HG03159 (cell line): Measurements from ENCODE around the gene ARHGAP32.

ENCODE experiments used
- ATAC-seq: cut with Tn5 transposase; IDR thresholded peaks from one replicate; pipeline ENCODE4 v1.9.1; 2021; ENCODE audit warnings: mild to moderate bottlenecking, moderate library complexity; ENCODE audit not compliant: unreplicated experiment

Gene ARHGAP32

DNA sequence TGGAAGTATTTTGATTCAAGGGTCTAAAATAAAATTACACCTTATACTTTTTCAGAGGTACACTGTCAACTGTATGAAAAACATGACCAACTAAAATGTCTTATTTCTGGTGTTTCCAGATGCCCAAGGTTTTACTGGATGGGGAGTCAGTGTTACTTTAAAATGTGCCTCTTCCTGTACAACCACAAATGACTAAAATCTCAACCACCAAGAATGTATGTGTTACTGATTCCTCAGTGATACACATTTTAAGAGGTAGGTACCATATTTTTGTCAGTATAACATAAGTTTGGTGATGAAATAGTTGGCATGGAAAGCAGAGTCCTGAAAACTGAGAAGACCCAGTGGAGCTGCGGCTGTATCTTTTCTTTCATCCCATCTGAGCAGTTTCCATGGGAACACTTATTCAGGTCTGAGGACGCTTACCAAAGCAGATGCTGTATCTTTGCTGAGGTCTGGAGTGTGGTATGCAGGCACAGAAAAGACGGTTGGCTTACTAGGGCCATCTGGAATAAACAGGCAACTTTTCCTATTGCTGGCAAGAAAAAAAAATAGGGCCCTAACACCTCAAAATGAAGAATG is 228.3 kb downstream of the ARHGAP32 start:
- no peak for ATAC-seq

DNA sequence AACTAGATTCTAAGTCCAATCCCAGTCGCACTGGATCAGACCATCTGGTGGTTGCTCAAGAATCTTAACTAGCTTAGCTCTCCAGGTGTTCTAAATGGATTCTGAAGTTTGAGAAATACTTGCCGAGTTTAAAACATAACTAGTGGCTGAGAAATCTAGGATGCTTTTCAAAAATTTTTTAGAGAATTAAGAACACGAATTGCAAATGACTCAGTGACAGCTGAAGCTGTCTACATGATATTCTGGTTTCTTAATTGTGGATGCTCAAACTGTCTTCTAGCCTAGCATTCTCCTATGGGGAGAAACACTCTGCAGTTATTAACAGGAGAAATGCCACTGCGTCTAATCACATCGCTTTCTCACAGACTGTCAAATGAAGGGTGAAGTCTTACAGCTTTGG is 229.2 kb downstream of the ARHGAP32 start:
- ATAC-seq = no peak

DNA sequence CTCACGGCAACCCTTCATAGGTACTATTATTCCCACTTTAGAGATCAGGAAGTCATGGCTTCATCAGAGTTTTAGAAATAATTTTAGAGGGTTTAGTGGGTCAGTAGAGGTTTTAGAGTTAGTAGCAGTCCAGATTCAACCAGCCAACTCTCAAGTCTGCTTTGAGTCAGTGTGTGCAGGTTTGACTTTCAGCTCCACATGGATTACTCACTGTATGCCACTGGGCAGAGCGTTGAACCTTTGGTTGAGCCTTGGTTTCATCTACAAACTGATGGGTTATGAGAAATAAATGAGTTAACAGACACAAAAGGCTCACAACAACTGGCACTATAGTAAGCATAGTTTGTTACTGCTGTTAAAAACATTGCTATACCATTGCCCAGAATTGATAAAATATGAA is 230.5 kb downstream of the ARHGAP32 start:
- ATAC-seq = no peak

DNA sequence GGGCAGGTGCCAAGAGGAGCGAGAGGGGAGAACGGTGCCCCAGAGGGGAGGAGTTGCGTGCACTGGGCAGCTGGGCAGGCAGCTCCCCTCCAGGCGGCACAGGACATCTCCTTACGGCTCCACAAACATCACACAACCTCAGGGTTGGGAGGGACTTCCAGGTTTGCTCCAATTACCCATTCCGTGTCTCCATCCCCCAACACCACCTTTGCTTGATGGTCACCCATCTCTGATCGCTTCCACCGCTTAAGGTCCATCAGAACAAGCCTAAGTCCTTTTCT is 235.0 kb downstream of the ARHGAP32 start:
- no peak for ATAC-seq

DNA sequence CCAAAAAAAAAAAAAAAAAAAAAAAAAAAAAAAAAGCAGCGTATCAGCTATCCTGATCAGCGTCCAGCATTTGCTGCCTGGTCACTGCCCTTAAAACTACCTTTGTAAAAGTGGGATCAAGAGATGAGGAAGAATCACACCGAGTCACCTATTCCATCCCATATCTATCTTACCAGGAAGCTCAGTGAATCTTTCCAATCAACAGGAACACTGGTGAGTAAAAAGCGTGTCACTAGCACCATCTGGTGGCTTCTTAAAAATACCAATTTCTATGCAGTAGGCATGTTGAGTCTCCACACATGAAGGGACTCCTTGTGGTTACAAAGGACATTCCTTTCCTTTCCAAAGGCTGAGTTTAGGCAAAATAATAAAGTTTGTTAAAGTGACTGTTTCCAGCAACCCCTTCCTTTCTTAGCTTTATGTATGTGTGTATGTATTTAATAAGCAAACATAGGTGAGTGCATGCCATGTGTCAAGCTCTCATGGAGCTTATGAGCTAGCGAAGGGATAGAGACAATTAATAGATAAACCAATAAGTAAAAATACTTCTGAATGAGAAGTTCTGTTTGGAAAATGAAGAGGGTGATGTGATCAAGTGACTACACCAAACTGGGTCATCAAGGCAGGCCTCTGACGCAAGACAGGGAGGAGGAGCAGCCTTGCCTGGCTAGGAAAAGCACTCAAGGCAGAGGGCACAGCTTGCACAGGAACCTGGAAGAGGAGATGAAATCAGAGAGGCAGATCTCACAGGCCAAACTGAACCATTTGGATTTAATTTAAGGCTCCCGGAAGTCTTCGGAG is 235.5 kb downstream of the ARHGAP32 start:
- ATAC-seq = no peak

DNA sequence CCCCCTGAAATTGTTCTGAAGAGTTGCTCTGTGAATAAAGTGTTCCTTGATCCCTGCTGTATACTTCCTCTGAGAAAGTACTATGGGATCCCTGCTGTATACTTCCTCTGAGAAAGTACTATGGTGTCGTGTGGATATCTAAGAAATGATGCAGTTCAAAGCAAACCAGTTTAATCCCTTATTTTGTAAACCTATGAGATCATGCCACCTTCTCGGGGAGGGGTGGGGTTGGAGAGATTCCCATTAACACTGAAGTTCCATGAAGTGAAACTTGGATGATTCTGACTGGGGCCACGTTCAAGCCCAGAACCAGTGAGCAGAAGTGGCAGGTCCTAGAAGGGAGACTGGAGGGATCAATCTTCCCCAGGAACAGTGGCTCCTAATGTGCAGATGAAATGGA is 236.5 kb downstream of the ARHGAP32 start:
- no peak for ATAC-seq

DNA sequence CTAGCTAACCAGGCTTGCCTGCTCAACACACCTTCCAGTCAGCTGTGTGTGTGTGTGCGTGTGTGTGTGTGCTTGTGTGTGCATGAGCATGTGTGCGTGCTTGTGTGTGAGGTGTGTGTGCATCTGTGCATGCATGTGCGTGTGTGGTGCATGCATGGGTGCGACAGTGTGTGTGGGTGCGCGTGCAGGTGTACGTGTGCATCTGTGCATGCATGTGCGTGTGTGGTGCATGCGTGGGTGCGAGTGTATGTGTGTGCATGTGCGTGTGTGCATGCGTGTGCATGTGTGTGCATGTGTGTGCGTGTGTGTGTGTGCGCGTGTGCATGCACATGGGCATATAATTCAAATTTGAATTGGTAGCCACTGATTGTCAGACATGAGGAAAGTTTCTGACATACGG is 239.0 kb downstream of the ARHGAP32 start:
- ATAC-seq = no peak

DNA sequence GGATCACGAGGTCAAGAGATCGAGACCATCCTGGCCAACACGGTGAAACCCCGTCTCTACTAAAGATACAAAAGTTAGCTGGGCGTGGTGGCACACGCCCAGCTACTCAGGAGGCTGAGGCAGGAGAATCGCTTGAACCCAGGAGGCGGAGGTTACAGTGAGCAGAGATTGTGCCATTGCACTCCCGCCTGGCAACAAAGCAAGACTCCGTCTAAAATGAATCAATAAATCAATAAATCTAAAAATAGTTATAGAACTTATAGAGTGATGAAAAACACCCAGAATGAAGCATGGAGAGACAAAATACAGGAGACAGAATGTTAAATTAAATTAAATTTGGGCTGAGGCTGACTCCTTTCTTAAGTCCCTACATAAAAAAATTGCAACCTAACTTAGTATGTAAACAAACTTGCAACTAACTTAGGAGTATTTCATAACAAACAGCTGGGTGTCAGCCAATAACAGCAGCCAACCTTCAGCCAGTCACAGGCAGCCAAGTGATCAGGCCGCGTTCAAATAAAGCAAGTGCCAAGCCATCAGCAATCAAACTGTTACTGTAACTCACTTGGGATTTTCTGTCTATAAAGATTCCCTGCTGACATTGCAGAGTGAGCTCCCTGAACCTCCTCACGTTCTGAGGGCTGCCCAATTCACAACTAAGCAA is 242.2 kb downstream of the ARHGAP32 start:
- no peak for ATAC-seq

DNA sequence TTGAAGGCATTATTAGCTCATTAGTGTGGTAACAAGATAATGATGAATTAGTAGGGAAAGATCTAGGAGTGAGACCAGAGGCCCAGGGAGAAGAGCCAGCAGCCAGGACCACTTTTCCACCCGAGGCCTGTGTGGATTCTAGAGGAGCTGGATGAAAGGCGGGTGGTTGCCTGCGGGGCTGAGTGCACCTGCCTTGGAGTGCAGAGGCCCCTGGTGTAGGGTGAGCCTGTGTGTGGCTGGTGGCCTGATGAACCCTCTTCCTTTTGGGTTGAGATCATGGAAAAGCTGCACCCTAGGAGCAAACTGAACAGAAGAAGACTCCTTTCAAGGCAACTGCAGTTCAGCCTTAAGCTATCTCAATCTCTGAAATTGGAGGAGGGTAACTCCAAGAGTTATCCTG is 243.5 kb downstream of the ARHGAP32 start:
- no peak for ATAC-seq

DNA sequence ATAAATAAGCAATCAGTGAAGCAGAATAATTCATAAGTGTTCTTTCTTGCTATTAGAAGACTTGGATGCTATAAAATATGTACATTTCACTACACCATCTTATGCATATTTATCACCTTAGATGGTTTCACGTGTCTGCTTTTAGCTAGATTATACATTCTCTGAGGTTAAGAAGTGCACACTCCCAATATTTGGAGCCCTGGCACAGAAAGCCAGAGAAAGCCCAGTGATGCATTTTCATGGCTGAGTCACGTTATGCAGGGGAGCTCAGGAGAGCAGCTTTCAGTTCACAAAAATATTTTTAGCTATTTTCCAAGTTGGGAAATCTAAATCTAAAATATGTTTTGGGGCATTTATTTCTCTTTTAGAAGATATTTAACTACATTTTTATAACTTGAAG is 244.4 kb downstream of the ARHGAP32 start:
- no peak for ATAC-seq

DNA sequence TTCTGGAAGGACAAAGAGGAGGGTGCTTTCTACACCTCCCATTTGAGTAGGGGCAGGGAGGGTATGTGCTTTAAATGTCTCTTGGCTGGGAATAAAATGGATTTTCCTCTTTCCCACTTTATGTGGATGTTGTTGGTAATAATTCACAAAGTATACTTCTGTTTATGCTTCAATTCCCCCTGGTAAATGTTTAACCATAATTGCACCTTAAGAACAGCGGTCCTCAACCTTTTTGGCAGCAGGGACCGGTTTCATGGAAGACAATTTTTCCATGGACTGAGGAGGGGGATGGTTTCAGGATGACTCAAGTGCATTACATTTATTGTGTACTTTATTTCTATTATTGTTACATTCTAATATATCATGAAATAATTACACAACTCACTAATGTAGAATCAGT is 245.5 kb downstream of the ARHGAP32 start:
- ATAC-seq = no peak

DNA sequence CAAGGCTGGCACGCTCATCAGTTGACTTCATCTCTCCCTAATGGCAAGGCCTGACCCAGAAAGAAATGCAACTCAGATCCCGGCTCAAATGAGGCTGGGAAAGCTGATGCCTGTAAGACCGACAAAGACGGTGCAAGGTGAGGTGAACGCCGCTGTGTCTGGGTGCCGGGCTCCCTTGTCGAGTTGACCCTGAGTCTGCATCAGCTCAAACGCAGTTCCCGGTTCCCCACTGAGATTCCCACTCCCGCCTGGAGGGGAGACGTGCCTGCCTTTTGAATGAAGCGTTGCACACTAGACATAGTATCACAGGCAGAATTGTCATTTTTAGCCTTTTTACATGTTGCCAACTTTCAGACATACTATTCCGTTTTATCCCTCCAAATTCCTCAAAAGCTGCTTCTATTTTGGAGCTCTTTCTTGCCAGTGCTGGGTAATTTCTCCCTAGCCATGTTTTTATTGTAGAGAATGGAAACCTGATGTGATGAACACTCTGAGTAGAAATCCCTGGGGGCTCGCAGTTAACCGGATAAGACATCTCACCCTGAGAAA is 248.6 kb downstream of the ARHGAP32 start:
- ATAC-seq = no peak

DNA sequence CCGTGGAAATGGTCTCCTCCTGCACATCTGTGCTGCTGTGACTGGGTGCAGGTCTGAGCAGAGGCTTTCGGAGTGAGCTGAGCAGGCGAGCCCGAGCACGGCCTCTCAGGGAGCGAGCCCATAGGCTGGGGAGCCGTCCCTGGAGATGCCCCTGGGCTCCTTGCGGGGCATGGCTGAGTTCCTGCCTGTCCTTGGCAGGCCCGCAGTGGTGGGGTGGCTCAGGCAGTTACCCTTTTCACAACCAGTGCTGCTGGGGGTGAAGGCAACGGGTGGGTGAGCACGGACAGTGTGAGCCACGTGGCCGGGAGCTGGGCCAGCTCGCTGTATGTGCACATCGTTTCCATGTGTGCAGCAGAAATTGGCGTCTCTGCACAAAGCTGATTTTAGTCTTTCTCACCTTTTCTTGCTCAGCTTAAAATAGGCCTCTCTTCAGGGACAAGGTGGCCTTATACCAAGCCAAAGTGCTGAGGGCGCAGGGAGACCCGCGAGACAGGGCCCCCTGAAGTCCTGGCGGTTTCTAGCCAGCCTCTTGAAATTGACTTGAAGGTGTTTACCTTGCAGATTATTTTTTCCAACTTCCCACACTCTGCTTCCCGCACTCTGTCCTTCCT is 249.2 kb downstream of the ARHGAP32 start, which contains the start of gene TP53AIP1:
TSS of gene TP53AIP1 (minus strand) at position 55 of the 611 bp plus-strand sequence. CDS start 5,053 bp downstream, outside the sequence.
- no peak for ATAC-seq

DNA sequence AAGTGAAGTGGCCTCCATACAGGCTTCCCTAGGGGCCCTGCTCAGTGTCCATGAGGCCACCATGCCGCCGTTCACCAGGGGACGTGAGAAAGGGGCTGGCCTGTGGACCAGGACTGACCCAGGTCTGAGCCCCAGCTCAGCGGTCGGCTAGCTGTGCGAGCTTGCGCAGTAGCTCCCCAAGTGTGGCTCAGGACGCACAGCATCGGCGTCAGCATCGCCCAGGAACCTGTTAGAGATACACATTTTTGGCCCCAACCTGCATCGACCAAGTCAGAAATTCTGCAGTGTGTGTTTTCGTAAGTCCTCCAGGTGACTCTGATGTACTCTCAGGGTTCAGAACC is 249.9 kb downstream of the ARHGAP32 start:
- ATAC-seq = no peak

DNA sequence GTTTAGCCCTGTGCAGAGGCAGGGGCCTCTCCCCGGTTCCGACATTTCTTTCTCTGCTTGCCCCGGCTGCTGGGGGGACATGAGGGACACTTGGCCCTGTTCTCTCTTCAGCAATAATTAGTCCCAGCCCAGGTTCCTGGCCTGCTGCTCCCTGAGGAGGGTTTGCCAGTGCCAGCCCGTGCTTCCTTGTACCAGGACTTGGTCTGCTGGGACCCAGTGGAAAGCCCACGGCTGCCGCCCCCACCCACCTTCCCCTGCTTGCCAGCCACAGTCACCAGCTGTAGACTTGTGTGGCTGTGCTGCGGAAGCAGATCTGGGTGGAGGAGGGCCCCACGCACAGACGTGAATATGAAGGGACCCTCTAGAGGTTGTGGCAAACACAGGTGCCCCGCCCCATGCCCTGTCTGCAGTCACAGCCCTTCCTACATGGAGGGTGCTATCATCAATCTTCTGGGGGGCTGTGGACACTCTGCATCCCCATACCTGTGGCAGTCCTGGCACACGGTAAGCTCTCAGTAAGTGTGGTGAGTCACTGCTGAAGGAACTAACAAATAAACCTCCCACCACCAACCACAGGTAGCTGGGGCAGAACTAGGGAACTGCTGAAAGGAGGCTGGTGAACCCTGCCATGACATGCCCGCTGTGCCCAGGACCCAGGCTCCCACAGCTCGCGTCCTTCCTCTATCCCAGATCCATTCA is 250.4 kb downstream of the ARHGAP32 start:
- ATAC-seq = no peak

DNA sequence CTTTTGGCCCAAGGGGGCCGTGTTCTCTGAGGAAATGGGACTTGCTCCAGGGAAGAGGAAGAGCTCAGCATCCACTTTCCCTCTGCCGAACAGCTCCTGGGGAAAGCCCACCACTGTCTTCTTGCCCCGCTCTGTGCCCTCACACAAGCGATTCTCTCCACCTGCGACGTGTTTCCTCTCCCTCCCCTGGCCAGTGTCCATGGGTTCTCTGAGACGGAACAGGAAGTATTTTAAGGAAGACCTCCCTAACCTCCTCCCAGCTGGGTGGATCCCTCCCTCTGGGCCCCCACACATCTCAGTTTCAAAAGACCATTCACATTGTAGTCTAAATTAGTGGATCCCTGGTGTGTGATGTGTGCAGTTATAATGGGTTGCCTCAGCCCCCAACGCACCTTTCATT is 251.0 kb downstream of the ARHGAP32 start:
- ATAC-seq = no peak

DNA sequence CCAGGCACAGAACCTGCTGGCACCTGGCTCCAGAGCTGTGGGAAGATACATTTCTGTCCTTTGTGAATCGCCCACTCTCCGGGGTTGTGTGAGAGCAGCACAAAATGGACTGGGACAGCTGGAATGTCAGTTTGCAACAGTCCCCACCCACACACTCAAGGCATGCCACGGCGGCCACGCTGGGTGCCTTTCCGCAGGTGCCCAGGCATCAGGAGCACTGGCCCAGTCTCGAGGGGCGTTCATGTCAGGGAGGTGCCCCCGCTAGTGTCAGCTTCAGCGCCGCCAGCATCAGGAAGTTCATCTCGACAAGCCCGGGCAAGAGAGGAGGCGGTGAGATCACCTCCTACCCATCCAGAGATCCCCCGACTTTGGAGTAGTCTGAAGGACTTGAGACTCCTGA is 251.5 kb downstream of the ARHGAP32 start:
- ATAC-seq = no peak

DNA sequence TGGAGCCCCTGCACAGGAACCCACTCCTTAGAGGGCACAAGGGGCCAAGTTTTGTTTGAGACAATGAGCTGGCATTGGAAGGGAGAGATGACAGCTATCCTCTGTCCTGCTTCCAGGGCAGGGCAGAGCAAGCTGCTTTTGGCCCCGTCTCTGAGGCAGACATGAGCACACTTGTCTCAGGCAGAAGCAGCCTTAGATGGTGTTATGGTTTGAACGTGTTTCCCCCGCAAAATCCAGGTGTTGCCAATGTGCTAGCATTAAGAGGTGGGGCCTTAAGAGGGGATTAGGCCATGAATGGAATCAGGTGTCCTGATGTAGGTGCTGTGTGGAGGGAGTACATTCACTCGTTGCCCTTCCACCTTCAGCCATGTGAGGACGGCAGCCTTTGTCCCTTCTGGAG is 252.0 kb downstream of the ARHGAP32 start:
- no peak for ATAC-seq

DNA sequence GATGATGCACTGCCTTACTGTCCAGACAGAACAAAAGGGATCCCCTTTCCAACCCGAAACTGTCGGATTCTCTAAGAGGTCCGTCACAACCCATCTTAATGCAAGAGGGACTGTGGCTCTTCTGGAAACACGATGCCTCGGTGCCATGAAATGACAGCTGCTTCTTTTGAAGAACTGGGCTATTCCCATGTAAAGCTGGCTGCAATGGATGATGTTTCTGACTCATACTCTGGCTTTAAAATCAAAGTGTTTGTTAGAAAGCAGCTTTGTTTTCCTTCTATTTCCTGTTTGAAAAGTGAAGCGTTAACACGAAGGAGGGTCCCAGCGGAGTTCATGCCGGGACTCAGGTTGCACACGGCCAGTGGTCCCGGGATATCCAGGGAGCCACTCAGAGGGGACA is 252.5 kb downstream of the ARHGAP32 start:
- ATAC-seq = no peak

DNA sequence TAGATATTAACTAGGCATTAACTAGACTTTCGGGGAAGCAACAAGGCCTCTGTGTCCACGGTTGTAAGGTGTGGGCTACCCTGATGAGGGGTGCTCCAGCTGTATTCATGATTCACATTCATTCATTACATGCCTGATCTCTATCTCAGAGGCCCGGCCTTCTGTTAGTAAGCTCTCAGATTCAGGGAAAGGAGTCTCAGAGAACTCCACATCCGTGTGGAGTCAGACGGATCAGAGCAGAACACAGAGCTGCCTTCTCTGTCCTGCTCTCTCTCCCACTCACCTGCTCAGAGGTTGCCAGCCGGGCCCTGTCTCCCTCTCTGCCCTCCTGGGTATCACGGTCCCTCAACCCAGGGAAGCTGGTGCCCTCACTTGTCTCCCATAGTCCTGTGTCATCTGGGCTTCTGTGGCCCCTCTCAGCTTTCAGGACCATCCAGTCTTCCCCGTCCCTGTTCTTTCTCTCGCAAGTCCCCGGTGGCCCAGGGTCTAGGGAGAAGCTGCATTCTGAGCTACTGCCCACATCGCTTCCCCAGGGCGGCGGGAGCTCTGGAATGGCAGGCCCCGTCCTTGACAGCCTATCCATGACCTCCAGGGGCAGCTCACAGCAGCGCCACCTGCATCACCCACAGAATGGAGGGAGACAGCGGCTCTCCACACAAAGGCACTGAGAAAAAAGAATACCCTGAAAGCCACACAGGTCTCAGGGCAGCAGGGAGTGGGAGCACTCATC is 253.8 kb downstream of the ARHGAP32 start:
- no peak for ATAC-seq
